K562 (cell line): Measurements from ENCODE around the gene MRPL52. TPM values are rescaled to one million over a fixed set of nuclear protein-coding genes. Genes with fewer than 3 reads are reported as not detected.

Experiments
- ATAC-seq: fragments of 200-7000 bp; cut with Tn5 transposase; 3 replicates; pipeline ENCODE4 v1.9.1; 2020; ENCODE audit warnings: moderate library complexity
- BruUV-seq: library from RNA; stranded (reverse); fragments of 400-500 nt; replicated peaks from 2 replicates; lab custom pipeline; 2021; lab: Mats Ljungman, UMichigan
- CTCF ChIA-PET: fragments of 300-600 bp; formaldehyde crosslinking; extraction: SDS; loops from one replicate; lab custom pipeline; 2021; ENCODE audit warnings: low intra/inter-chr PET ratio; lab: Yijun Ruan, JAX
- POLR2A ChIA-PET: fragments of 300-600, 350-650 bp; sonication (Branson Sonifier 250); formaldehyde crosslinking; extraction: SDS; loops from one replicate; lab custom pipeline; 2021; ENCODE audit warnings: antibody characterized with exemption, inconsistent platforms; lab: Yijun Ruan, JAX
- DNase-seq, 4 experiments: peaks; one replicate each; pipeline versions ENCODE4 v3.0.0 to v3.0.0-alpha.2; 2011 to 2018; ENCODE audit warnings: low spot score in 3 of 4, mixed read lengths in 3 of 4; ENCODE audit errors: extremely low read depth in 1 of 4
- FAIRE-seq: peaks from 2 replicates; lab custom pipeline; 2011; peaks lifted over from hg19 to GRCh38; lab: Jason Lieb, UNC
- H2AFZ ChIP-seq: 2 replicates; pipeline ENCODE4 v1.6.0; 2011; ENCODE audit warnings: low read depth, low read length, control low read depth, inconsistent platforms
- H3K27ac ChIP-seq: fragments of 200-600 bp; 3 replicates; pipeline ENCODE4 v1.8.0; 2011; ENCODE audit warnings: low read depth, mild to moderate bottlenecking, control low read depth, inconsistent platforms, low read length, moderate library complexity, mixed read lengths; ENCODE audit errors: extremely low read depth
- H3K27me3 ChIP-seq, 2 experiments: fragments of 300-600 bp in 1 of 2; 2 replicates in 1 of 2; 3 replicates in 1 of 2; pipeline versions ENCODE4 v1.6.0 to v1.8.0; 2011; ENCODE audit warnings: inconsistent platforms in 2 of 2, low read length in 2 of 2, mild to moderate bottlenecking in 1 of 2, mixed read lengths in 1 of 2, moderate library complexity in 1 of 2; ENCODE audit not compliant: control insufficient read depth in 2 of 2, insufficient read depth in 2 of 2
- H3K36me3 ChIP-seq: fragments of 300-600 bp; 3 replicates; pipeline ENCODE4 v1.8.0; 2011; ENCODE audit warnings: mild to moderate bottlenecking, low read length, inconsistent platforms; ENCODE audit not compliant: control insufficient read depth, insufficient read depth
- H3K4me1 ChIP-seq, 2 experiments: fragments of 200-600 bp in 1 of 2; replicated peaks in 1 of 2; 2 replicates in 1 of 2; 3 replicates in 1 of 2; pipeline versions ENCODE4 v1.5.1 to v1.8.0; 2011; ENCODE audit warnings: inconsistent platforms in 2 of 2, low read length in 2 of 2, mild to moderate bottlenecking in 1 of 2, mixed read lengths in 1 of 2, moderate library complexity in 1 of 2; ENCODE audit not compliant: control insufficient read depth in 2 of 2, insufficient read depth in 2 of 2
- H3K4me2 ChIP-seq: 2 replicates; pipeline ENCODE4 v1.6.1; 2011; ENCODE audit warnings: low read length, control low read depth, inconsistent platforms, mixed read lengths; ENCODE audit not compliant: insufficient read depth
- H3K4me3 ChIP-seq: fragments of 200-600 bp; sonication (generic), shearing (Covaris generic); 2 replicates; pipeline ENCODE4 v1.5.1; 2016; ENCODE audit warnings: control low read depth, inconsistent platforms
- H3K79me2 ChIP-seq: fragments of 200-600 bp; 3 replicates; pipeline ENCODE4 v1.8.0; 2011; ENCODE audit warnings: low read length, inconsistent platforms; ENCODE audit not compliant: control insufficient read depth, insufficient read depth
- H3K9ac ChIP-seq, 2 experiments: 2 replicates each; pipeline versions ENCODE4 v1.6.0 to v1.6.1; 2011; ENCODE audit warnings: low read depth in 2 of 2, low read length in 2 of 2, control low read depth in 1 of 2, inconsistent platforms in 1 of 2, mild to moderate bottlenecking in 1 of 2, mixed read lengths in 1 of 2; ENCODE audit not compliant: insufficient read depth in 1 of 2
- H3K9me1 ChIP-seq: one replicate; pipeline ENCODE4 v1.6.0; 2011; ENCODE audit warnings: inconsistent platforms, mild to moderate bottlenecking, low read length, moderate library complexity; ENCODE audit not compliant: control insufficient read depth, insufficient read depth
- H3K9me3 ChIP-seq: replicated peaks from 2 replicates; pipeline ENCODE4 v1.5.1; 2011; ENCODE audit warnings: low read depth, low read length, inconsistent platforms; ENCODE audit not compliant: control insufficient read depth, insufficient read depth
- H4K20me1 ChIP-seq: replicated peaks from 2 replicates; pipeline ENCODE4 v1.6.1; 2011; ENCODE audit warnings: low read length, inconsistent platforms, mixed read lengths; ENCODE audit not compliant: control insufficient read depth, insufficient read depth
- SMC3 ChIP-seq: conservative IDR thresholded peaks from 2 replicates; pipeline ENCODE4 v1.6.1; 2011; ENCODE audit warnings: low read depth, low read length, improper control_type of control experiment; ENCODE audit not compliant: insufficient read depth
- WGBS: fragments of 100-300 bp; shearing (Covaris generic); methylation state at CpG from one replicate; pipeline ENCODE4 v1.1.6; 2016; ENCODE audit warnings: low coverage, mixed read lengths; ENCODE audit not compliant: insufficient coverage; ENCODE audit errors: missing lambda C conversion rate; 5-methylcytosine and 5-hydroxymethylcytosine counted together
- in situ Hi-C: fragments of 300-500 bp; cut with MboI; formaldehyde crosslinking; loops from 4 replicates; pipeline ENCODE4 v1.15.0; 2018; ENCODE audit warnings: inconsistent platforms, mixed read lengths
- intact Hi-C: fragments of 100-400 bp; cut with micrococcal nuclease; formaldehyde crosslinking; loops from 2 replicates; pipeline ENCODE4 v1.14.2; 2022
- polyA plus RNA-seq, 8 experiments: library from polyadenylated mRNA; depleted of rRNA in 4 of 8; stranded (reverse) in 5 of 8; unstranded in 3 of 8; fragments of >200 nt; fragmentation: Nextera tagmentation in 2 of 8; fragmentation: Illumina TruSeq in 1 of 8; extraction: Ambion mirVana in 2 of 8; extraction: Trizol in 1 of 8; gene quantifications; 2 replicates each; pipeline versions ENCODE4 v1.2.1 to v1.2.3, GENCODE V29; 2011 to 2014; ENCODE audit warnings: inconsistent platforms in 1 of 8, missing spikeins in 1 of 8
- total RNA-seq, 7 experiments: library from RNA; depleted of rRNA in 6 of 7; stranded (reverse); fragments of >200 nt in 6 of 7; fragmentation: Illumina TruSeq in 2 of 7; extraction: Trizol in 2 of 7; gene quantifications; 2 replicates each; pipeline versions ENCODE4 v1.2.1 to v1.2.3, GENCODE V29; 2011 to 2021; ENCODE audit warnings: low replicate concordance in 1 of 7
- TF ChIP-seq, protein P1 (sequence below), 2 experiments: fragments of 450-650 bp; formaldehyde crosslinking in 1 of 2; IDR thresholded peaks; 2 replicates each; pipeline versions ENCODE4 v1.4.0 to v1.6.1; 2014 to 2020; ENCODE audit warnings: mild to moderate bottlenecking in 2 of 2, borderline replicate concordance in 1 of 2, low read depth in 1 of 2
- TF ChIP-seq, protein P2 (sequence below): IDR thresholded peaks from 2 replicates; pipeline ENCODE4 v1.6.1; 2011; ENCODE audit not compliant: insufficient read length; ENCODE audit errors: extremely low read depth
- TF ChIP-seq, protein P3 (sequence below): sonication (generic); formaldehyde crosslinking; IDR thresholded peaks from 2 replicates; pipeline ENCODE4 v1.8.0; 2022; ENCODE audit warnings: mild to moderate bottlenecking, missing genetic modification reagents

MRPL52 gene
- total and polyA plus RNA-seq, 9 of the 15 experiments (the other 6 are each of a cell fraction or from before 2014, with no cell fraction given), result 56.5 to 213 (median 168) TPM

DNA sequence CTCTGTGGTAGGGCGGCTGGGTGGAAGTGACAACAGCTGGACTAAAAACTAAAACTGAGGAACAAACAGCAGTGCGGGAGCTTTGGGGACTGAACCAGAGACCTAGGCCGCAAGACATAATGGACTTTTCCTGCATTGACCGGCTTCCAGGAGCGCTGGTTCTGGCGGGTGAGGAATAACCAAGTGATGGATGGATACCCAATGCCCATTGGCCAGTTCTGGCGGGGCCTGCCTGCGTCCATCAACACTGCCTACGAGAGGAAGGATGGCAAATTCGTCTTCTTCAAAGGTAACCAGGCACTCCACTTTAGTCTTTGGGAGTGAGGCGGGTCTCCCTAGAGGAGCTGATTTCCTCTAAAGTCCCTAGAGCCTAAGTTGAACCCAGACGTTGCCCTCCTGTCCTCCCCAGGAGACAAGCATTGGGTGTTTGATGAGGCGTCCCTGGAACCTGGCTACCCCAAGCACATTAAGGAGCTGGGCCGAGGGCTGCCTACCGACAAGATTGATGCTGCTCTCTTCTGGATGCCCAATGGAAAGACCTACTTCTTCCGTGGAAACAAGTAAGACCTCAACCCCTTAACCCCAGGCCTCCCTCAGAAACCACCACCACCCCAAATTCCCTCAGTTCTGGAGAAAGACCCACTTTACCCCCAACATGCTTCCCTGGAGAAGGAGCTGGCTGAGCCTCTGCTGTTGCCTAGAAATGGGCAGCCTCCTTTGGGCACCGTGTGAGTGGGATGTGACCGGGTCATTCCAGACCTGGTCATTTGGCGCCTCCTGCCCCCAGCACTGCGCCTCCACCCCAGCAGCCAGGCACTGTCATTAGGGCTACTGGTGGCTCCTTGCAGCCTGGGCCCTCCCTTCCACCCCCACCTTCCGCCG is 14.8 kb downstream of the MRPL52 start:
- Histone ChIP-seq H2AFZ (no peak overlapping the region), H3K9me1 (no peaks in the 10 kb centered on the region), H3K36me3 (no peaks in the 10 kb centered on the region), H4K20me1 (no peaks in the 10 kb centered on the region), H3K9me3 (no peaks in the 10 kb centered on the region), H3K9ac (no peak overlapping the region), H3K27me3 (no peaks in the 10 kb centered on the region), H3K4me2 (no peak overlapping the region), H3K4me3 (no peak overlapping the region), H3K4me1 (peaks cover 5 to 25% of the 10 kb centered on the region in 2 experiments; a peak in 2 of 5 replicates), H3K27ac (no peak overlapping the region), H3K79me2 (no peaks in the 10 kb centered on the region)
- intact Hi-C loops (no loop called here), in situ Hi-C loops (loop anchor here (10.0 kb wide), 2 partner anchors 190 to 280 kb away; no protein-coding TSS in a partner anchor)
- no TSS peak for BruUV-seq
- peak; percentile 27; the same call in 2 of the 3 replicates for ATAC-seq
- FAIRE-seq, result no peak
- ChIA-PET POLR2A (interaction anchor here (0.8 to 1.1 kb wide), 2 partner anchors 17 to 70 kb away, joined by 4 to 6 read pairs; no protein-coding TSS in a partner anchor), CTCF (interaction anchor here (0.9 kb wide), 1 partner anchor 67 kb away, joined by 3 read pairs; no protein-coding TSS in a partner anchor)
- DNase-seq, result no peak
- 65% methylated on average over 19 of the region's 22 CpGs for WGBS
- 0 out of 2 replicates have a peak, but pooled peaks have one; percentile 10 for TF ChIP-seq SMC3
- TF ChIP-seq, protein P1, sequence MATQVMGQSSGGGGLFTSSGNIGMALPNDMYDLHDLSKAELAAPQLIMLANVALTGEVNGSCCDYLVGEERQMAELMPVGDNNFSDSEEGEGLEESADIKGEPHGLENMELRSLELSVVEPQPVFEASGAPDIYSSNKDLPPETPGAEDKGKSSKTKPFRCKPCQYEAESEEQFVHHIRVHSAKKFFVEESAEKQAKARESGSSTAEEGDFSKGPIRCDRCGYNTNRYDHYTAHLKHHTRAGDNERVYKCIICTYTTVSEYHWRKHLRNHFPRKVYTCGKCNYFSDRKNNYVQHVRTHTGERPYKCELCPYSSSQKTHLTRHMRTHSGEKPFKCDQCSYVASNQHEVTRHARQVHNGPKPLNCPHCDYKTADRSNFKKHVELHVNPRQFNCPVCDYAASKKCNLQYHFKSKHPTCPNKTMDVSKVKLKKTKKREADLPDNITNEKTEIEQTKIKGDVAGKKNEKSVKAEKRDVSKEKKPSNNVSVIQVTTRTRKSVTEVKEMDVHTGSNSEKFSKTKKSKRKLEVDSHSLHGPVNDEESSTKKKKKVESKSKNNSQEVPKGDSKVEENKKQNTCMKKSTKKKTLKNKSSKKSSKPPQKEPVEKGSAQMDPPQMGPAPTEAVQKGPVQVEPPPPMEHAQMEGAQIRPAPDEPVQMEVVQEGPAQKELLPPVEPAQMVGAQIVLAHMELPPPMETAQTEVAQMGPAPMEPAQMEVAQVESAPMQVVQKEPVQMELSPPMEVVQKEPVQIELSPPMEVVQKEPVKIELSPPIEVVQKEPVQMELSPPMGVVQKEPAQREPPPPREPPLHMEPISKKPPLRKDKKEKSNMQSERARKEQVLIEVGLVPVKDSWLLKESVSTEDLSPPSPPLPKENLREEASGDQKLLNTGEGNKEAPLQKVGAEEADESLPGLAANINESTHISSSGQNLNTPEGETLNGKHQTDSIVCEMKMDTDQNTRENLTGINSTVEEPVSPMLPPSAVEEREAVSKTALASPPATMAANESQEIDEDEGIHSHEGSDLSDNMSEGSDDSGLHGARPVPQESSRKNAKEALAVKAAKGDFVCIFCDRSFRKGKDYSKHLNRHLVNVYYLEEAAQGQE (IDR thresholded peaks at IDR 0.05; ENCODE audit: borderline replicate concordance), result peak; percentile 36; the same call in 1 of the 2 replicates
- TF ChIP-seq, protein P1 (CRISPR knock-in tag; IDR thresholded peaks at IDR 0.05; ENCODE audit: low read depth), result no peak
- TF ChIP-seq, protein P2, sequence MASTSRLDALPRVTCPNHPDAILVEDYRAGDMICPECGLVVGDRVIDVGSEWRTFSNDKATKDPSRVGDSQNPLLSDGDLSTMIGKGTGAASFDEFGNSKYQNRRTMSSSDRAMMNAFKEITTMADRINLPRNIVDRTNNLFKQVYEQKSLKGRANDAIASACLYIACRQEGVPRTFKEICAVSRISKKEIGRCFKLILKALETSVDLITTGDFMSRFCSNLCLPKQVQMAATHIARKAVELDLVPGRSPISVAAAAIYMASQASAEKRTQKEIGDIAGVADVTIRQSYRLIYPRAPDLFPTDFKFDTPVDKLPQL, result no peak
- TF ChIP-seq, protein P3, sequence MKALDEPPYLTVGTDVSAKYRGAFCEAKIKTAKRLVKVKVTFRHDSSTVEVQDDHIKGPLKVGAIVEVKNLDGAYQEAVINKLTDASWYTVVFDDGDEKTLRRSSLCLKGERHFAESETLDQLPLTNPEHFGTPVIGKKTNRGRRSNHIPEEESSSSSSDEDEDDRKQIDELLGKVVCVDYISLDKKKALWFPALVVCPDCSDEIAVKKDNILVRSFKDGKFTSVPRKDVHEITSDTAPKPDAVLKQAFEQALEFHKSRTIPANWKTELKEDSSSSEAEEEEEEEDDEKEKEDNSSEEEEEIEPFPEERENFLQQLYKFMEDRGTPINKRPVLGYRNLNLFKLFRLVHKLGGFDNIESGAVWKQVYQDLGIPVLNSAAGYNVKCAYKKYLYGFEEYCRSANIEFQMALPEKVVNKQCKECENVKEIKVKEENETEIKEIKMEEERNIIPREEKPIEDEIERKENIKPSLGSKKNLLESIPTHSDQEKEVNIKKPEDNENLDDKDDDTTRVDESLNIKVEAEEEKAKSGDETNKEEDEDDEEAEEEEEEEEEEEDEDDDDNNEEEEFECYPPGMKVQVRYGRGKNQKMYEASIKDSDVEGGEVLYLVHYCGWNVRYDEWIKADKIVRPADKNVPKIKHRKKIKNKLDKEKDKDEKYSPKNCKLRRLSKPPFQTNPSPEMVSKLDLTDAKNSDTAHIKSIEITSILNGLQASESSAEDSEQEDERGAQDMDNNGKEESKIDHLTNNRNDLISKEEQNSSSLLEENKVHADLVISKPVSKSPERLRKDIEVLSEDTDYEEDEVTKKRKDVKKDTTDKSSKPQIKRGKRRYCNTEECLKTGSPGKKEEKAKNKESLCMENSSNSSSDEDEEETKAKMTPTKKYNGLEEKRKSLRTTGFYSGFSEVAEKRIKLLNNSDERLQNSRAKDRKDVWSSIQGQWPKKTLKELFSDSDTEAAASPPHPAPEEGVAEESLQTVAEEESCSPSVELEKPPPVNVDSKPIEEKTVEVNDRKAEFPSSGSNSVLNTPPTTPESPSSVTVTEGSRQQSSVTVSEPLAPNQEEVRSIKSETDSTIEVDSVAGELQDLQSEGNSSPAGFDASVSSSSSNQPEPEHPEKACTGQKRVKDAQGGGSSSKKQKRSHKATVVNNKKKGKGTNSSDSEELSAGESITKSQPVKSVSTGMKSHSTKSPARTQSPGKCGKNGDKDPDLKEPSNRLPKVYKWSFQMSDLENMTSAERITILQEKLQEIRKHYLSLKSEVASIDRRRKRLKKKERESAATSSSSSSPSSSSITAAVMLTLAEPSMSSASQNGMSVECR (CRISPR knock-in tag), result no peak
